Endothelial cell of umbilical vein (primary cell): ENCODE measurements around the gene CHKB. TPM values are rescaled to one million over a fixed set of nuclear protein-coding genes. Genes with fewer than 3 reads are reported as not detected.

ENCODE experiments used
- BruUV-seq: library from RNA; stranded (reverse); fragments of 400-500 nt; replicated peaks from 2 replicates; lab custom pipeline; 2021; lab: Mats Ljungman, UMichigan
- CTCF ChIA-PET: fragments of 300-600, 350-600 bp; sonication (Branson Sonifier 250); formaldehyde crosslinking; loops from one replicate; lab custom pipeline; 2021; ENCODE audit warnings: antibody characterized with exemption, inconsistent platforms; lab: Charles Lee
- POLR2A ChIA-PET: fragments of 300-600, 350-600 bp; sonication (Branson Sonifier 250); formaldehyde crosslinking; loops from one replicate; lab custom pipeline; 2021; ENCODE audit warnings: antibody characterized with exemption, inconsistent platforms; lab: Charles Lee
- DNase-seq: peaks from one replicate; pipeline ENCODE4 v3.0.0-alpha.2; 2011; ENCODE audit warnings: low read depth, low spot score
- FAIRE-seq: peaks from 2 replicates; lab custom pipeline; 2011; peaks lifted over from hg19 to GRCh38; lab: Jason Lieb, UNC
- H2AFZ ChIP-seq: 2 replicates; pipeline ENCODE4 v1.6.0; 2012; ENCODE audit warnings: low read depth, low read length, control low read depth, inconsistent platforms
- H3K27ac ChIP-seq: 2 replicates; pipeline ENCODE4 v1.5.1; 2011; ENCODE audit warnings: low read depth, mild to moderate bottlenecking, control low read depth, low read length, moderate library complexity; ENCODE audit not compliant: insufficient read depth
- H3K27me3 ChIP-seq, 2 experiments: 2 replicates each; pipeline versions ENCODE4 v1.6.0 to v1.6.1; 2011; ENCODE audit warnings: low read length in 2 of 2, mixed read lengths in 1 of 2; ENCODE audit not compliant: control insufficient read depth in 2 of 2, insufficient read depth in 2 of 2
- H3K36me3 ChIP-seq, 2 experiments: 2 replicates in 1 of 2; 3 replicates in 1 of 2; pipeline ENCODE4 v1.5.1; 2011; ENCODE audit warnings: low read length in 2 of 2, mild to moderate bottlenecking in 1 of 2, moderate library complexity in 1 of 2; ENCODE audit not compliant: control insufficient read depth in 2 of 2, insufficient read depth in 2 of 2; ENCODE audit errors: extremely low read depth in 1 of 2
- H3K4me1 ChIP-seq: 3 replicates; pipeline ENCODE4 v1.5.1; 2011; ENCODE audit warnings: mild to moderate bottlenecking, low read length; ENCODE audit not compliant: control insufficient read depth, insufficient read depth; ENCODE audit errors: extremely low read depth
- H3K4me2 ChIP-seq: 2 replicates; pipeline ENCODE4 v1.6.1; 2011; ENCODE audit warnings: low read length, control low read depth, mixed read lengths; ENCODE audit not compliant: insufficient read depth
- H3K4me3 ChIP-seq, 3 experiments: fragments of 200-600 bp in 1 of 3; sonication (generic), shearing (Covaris generic) in 1 of 3; replicated peaks in 1 of 3; 2 replicates each; pipeline ENCODE4 v1.5.1; 2011 to 2016; ENCODE audit warnings: control low read depth in 3 of 3, low read length in 3 of 3, mild to moderate bottlenecking in 2 of 3, inconsistent platforms in 1 of 3, low read depth in 1 of 3, moderate library complexity in 1 of 3; ENCODE audit not compliant: insufficient read depth in 1 of 3
- H3K79me2 ChIP-seq: 2 replicates; pipeline ENCODE4 v1.6.0; 2012; ENCODE audit warnings: low read length, inconsistent platforms; ENCODE audit not compliant: control insufficient read depth, insufficient read depth
- H3K9ac ChIP-seq: replicated peaks from 2 replicates; pipeline ENCODE3; 2011; ENCODE audit warnings: low read length, control low read depth; ENCODE audit not compliant: insufficient read depth; ENCODE audit errors: extremely low read depth
- H3K9me1 ChIP-seq: replicated peaks from 3 replicates; pipeline ENCODE4 v1.6.0; 2011; ENCODE audit warnings: mild to moderate bottlenecking, low read length; ENCODE audit not compliant: control insufficient read depth, insufficient read depth; ENCODE audit errors: extremely low read depth
- H3K9me3 ChIP-seq: replicated peaks from 2 replicates; pipeline ENCODE4 v1.5.1; 2012; ENCODE audit warnings: low read length, inconsistent platforms; ENCODE audit not compliant: control insufficient read depth, insufficient read depth
- H4K20me1 ChIP-seq: replicated peaks from 2 replicates; pipeline ENCODE3; 2011; ENCODE audit warnings: mild to moderate bottlenecking, low read length; ENCODE audit not compliant: control insufficient read depth, insufficient read depth; ENCODE audit errors: extremely low read depth
- CTCF ChIP-seq, 2 donors: IDR thresholded peaks; 1 replicate in 1 of 2; 2 replicates in 1 of 2; pipeline ENCODE4 v1.5.1; 2011; ENCODE audit warnings: low read length in 2 of 2, mild to moderate bottlenecking in 2 of 2, moderate library complexity in 2 of 2, control low read depth in 1 of 2, inconsistent platforms in 1 of 2, low read depth in 1 of 2; ENCODE audit not compliant: insufficient read depth in 1 of 2; ENCODE audit errors: extremely low read depth in 1 of 2
- EZH2 ChIP-seq: IDR thresholded peaks from 2 replicates; pipeline ENCODE4 v1.6.1; 2012; ENCODE audit warnings: borderline replicate concordance, low read depth, mild to moderate bottlenecking, moderate library complexity, low read length, inconsistent platforms; ENCODE audit not compliant: severe bottlenecking
- FOS ChIP-seq: IDR thresholded peaks from 2 replicates; pipeline ENCODE4 v1.6.1; 2011; ENCODE audit warnings: mild to moderate bottlenecking, low read length, moderate library complexity, borderline replicate concordance; ENCODE audit not compliant: insufficient read depth
- GATA2 ChIP-seq: IDR thresholded peaks from 2 replicates; pipeline ENCODE4 v1.7.0; 2011; ENCODE audit warnings: low read depth, mild to moderate bottlenecking, moderate library complexity, mixed read lengths, low read length; ENCODE audit not compliant: insufficient read length, insufficient read depth
- MYC ChIP-seq: IDR thresholded peaks from one replicate; pipeline ENCODE4 v1.6.1; 2011; ENCODE audit warnings: mild to moderate bottlenecking, low read depth, low read length
- POLR2A ChIP-seq: IDR thresholded peaks from 2 replicates; pipeline ENCODE4 v1.6.1; 2012; ENCODE audit warnings: low read depth, mild to moderate bottlenecking, control low read depth, low read length
- POLR2AphosphoS5 ChIP-seq: IDR thresholded peaks from 2 replicates; pipeline ENCODE4 v1.6.1; 2012; ENCODE audit warnings: low read depth, mild to moderate bottlenecking, control low read depth, low read length, moderate library complexity; ENCODE audit not compliant: insufficient read depth
- dilution Hi-C: fragments of 300-500 bp; cut with MboI; formaldehyde crosslinking; loops from one replicate; pipeline ENCODE4 v1.15.0; 2019; ENCODE audit warnings: low sequenced_read_pairs; ENCODE audit not compliant: extremely low pct_ligation_motif_present
- intact Hi-C: fragments of 100-400 bp; cut with micrococcal nuclease; formaldehyde crosslinking; loops from one replicate; pipeline ENCODE4 v1.10.0; 2022
- polyA plus RNA-seq, 4 experiments: library from polyadenylated mRNA; depleted of rRNA in 3 of 4; stranded (reverse) in 3 of 4; unstranded in 1 of 4; fragments of >200 nt; gene quantifications; 2 replicates each; pipeline versions ENCODE4 v1.2.1 to v1.2.3, GENCODE V29; 2011 to 2012; ENCODE audit warnings: missing spikeins in 1 of 4
- total RNA-seq: library from RNA; stranded (reverse); gene quantifications from 2 replicates; pipeline ENCODE4 v1.2.3, GENCODE V29; 2021
- TF ChIP-seq, protein P1 (sequence below): IDR thresholded peaks from 2 replicates; pipeline ENCODE4 v1.6.1; 2011; ENCODE audit not compliant: insufficient read depth, insufficient read length

The CHKB gene
- total and polyA plus RNA-seq, 2 donors (not counting 3 experiments of a cell fraction or from before 2014, with no cell fraction given) = 62.4 to 70.6 TPM

GRCh38 chr22:50595189-50595588 is 12.5 kb upstream of the CHKB start:
- no peak for DNase-seq
- Histone ChIP-seq H4K20me1 (no peaks in the 10 kb centered on the region), H3K79me2 (no peaks in the 10 kb centered on the region), H3K4me2 (no peak overlapping the region), H3K27ac (no peak overlapping the region), H3K4me1 (no peaks in the 10 kb centered on the region), H3K4me3 (no peak overlapping the region), H3K9me1 (no peaks in the 10 kb centered on the region), H3K9me3 (no peaks in the 10 kb centered on the region), H2AFZ (no peak overlapping the region), H3K36me3 (no peaks in the 10 kb centered on the region), H3K27me3 (peaks cover 7 to 15% of the 10 kb centered on the region in 2 experiments), H3K9ac (no peak overlapping the region)
- dilution Hi-C loops (no loop called here), intact Hi-C loops (no loop called here)
- ChIA-PET CTCF (no interaction called here), POLR2A (no interaction called here)
- FAIRE-seq = no peak
- TF ChIP-seq, protein P1, sequence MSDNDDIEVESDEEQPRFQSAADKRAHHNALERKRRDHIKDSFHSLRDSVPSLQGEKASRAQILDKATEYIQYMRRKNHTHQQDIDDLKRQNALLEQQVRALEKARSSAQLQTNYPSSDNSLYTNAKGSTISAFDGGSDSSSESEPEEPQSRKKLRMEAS = no peak
- no peak for TF ChIP-seq MYC
- TF ChIP-seq FOS = no peak
- no peak for TF ChIP-seq POLR2A
- TF ChIP-seq POLR2AphosphoS5 = no peak
- no peak for TF ChIP-seq EZH2
- no TSS peak for BruUV-seq

GRCh38 chr22:50587407-50587806 is 4.8 kb upstream of the CHKB start:
- peaks cover 7 to 10% of the 10 kb centered on the region in 2 experiments for H3K27me3 ChIP-seq
- BruUV-seq = no TSS peak
- TF ChIP-seq EZH2 (no peak), POLR2AphosphoS5 (no peak), CTCF (IDR thresholded peaks at IDR 0.05; ENCODE audit: extremely low read depth in 1 of 2, insufficient read depth in 1 of 2, low read depth in 1 of 2, low read length in 2 of 2) (no peak), GATA2 (no peak), MYC (no peak), FOS (no peak)
- TF ChIP-seq, protein P1 = no peak
- H3K9me3 ChIP-seq = no peaks in the 10 kb centered on the region
- H3K27ac ChIP-seq = no peak overlapping the region
- POLR2A ChIA-PET = no interaction called here
- intact Hi-C loops (no loop called here), dilution Hi-C loops (no loop called here)
- H3K4me2 ChIP-seq = no peak overlapping the region
- no peak for FAIRE-seq
- H4K20me1 ChIP-seq = no peaks in the 10 kb centered on the region
- no peak overlapping the region for H2AFZ ChIP-seq
- no peaks in the 10 kb centered on the region for H3K9me1 ChIP-seq
- H3K4me3 ChIP-seq = no peak overlapping the region
- CTCF ChIA-PET = interaction anchor here (0.8 to 1.2 kb wide), 2 partner anchors 24 to 33 kb away, joined by 3 to 4 read pairs; partner anchors contain the start of gene SYCE3
- DNase-seq = no peak
- H3K79me2 ChIP-seq = no peaks in the 10 kb centered on the region
- no peak overlapping the region for H3K9ac ChIP-seq
- peaks cover 6% of the 10 kb centered on the region for H3K4me1 ChIP-seq
- H3K36me3 ChIP-seq = no peaks in the 10 kb centered on the region
